DOHH2 (cell line): ENCODE data around the gene PTPN14.

ENCODE experiments used
- H3F3A ChIP-seq: fragments of 200-600 bp; sonication (generic), shearing (Covaris generic); 2 replicates; pipeline ENCODE4 v1.6.0; 2016; ENCODE audit warnings: antibody characterized with exemption, mild to moderate bottlenecking; ENCODE audit not compliant: control insufficient read depth, insufficient read depth
- H3K27ac ChIP-seq: fragments of 200-600 bp; sonication (generic); 2 replicates; pipeline ENCODE4 v1.5.1; 2014; ENCODE audit warnings: low read depth, mild to moderate bottlenecking, low read length, moderate library complexity
- H3K27me3 ChIP-seq: fragments of 200-600 bp; sonication (generic); 2 replicates; pipeline ENCODE4 v1.6.1; 2014; ENCODE audit warnings: mild to moderate bottlenecking, low read length, mixed read lengths; ENCODE audit not compliant: control insufficient read depth
- H3K36me3 ChIP-seq: fragments of 200-600 bp; sonication (generic); 2 replicates; pipeline ENCODE4 v1.6.1; 2014; ENCODE audit warnings: mild to moderate bottlenecking, low read length, moderate library complexity, mixed read lengths; ENCODE audit not compliant: control insufficient read depth
- H3K4me1 ChIP-seq: fragments of 200-600 bp; sonication (generic); 2 replicates; pipeline ENCODE4 v1.6.1; 2014; ENCODE audit warnings: mild to moderate bottlenecking, low read length, mixed read lengths; ENCODE audit not compliant: control insufficient read depth
- H3K4me2 ChIP-seq: fragments of 200-600 bp; sonication (generic); 2 replicates; pipeline ENCODE4 v1.6.0; 2014; ENCODE audit warnings: mild to moderate bottlenecking, low read length, moderate library complexity
- H3K4me3 ChIP-seq: fragments of 200-600 bp; sonication (generic); 2 replicates; pipeline ENCODE4 v1.5.1; 2014; ENCODE audit warnings: mild to moderate bottlenecking, low read length, mixed read lengths
- H3K79me2 ChIP-seq: fragments of 200-600 bp; sonication (generic); 2 replicates; pipeline ENCODE4 v1.6.1; 2014; ENCODE audit warnings: mild to moderate bottlenecking, low read length, mixed read lengths; ENCODE audit not compliant: control insufficient read depth
- H3K9me2 ChIP-seq: fragments of 200-600 bp; sonication (generic); replicated peaks from 2 replicates; pipeline ENCODE4 v1.6.1; 2014; ENCODE audit warnings: mild to moderate bottlenecking, low read length, mixed read lengths; ENCODE audit not compliant: control insufficient read depth
- H3K9me3 ChIP-seq: fragments of 200-600 bp; sonication (generic); 2 replicates; pipeline ENCODE4 v1.6.1; 2014; ENCODE audit warnings: antibody characterized with exemption, low read length, mixed read lengths; ENCODE audit not compliant: control insufficient read depth, insufficient read depth
- H4K20me1 ChIP-seq: fragments of 200-600 bp; sonication (generic); 2 replicates; pipeline ENCODE4 v1.6.0; 2014; ENCODE audit warnings: low read depth, mild to moderate bottlenecking, antibody characterized with exemption, low read length, moderate library complexity; ENCODE audit not compliant: control insufficient read depth, insufficient read depth
- EZH2phosphoT487 ChIP-seq: fragments of 200-600 bp; sonication (generic); IDR thresholded peaks from 2 replicates; pipeline ENCODE4 v1.6.1; 2017; ENCODE audit warnings: borderline replicate concordance, mild to moderate bottlenecking, antibody characterized with exemption, low read length, moderate library complexity, mixed read lengths
- TF ChIP-seq, protein P1 (sequence below): fragments of 200-600 bp; sonication (generic); IDR thresholded peaks from one replicate; pipeline ENCODE4 v1.5.1; 2014; ENCODE audit warnings: antibody characterized with exemption, mild to moderate bottlenecking, low read depth, low read length; ENCODE audit not compliant: poor library complexity, severe bottlenecking

PTPN14 gene

GRCh38 chr1:214367841-214368240, 183.6 kb downstream of the PTPN14 start:
- Histone ChIP-seq H3K9me2 (no peaks in the 10 kb centered on the region), H3F3A (no peaks in the 10 kb centered on the region), H3K4me1 (no peaks in the 10 kb centered on the region), H3K79me2 (no peaks in the 10 kb centered on the region), H4K20me1 (no peaks in the 10 kb centered on the region), H3K4me3 (no peak overlapping the region), H3K27ac (no peak overlapping the region), H3K27me3 (no peaks in the 10 kb centered on the region), H3K4me2 (no peak overlapping the region), H3K36me3 (no peaks in the 10 kb centered on the region), H3K9me3 (no peaks in the 10 kb centered on the region)
- TF ChIP-seq, protein P1, sequence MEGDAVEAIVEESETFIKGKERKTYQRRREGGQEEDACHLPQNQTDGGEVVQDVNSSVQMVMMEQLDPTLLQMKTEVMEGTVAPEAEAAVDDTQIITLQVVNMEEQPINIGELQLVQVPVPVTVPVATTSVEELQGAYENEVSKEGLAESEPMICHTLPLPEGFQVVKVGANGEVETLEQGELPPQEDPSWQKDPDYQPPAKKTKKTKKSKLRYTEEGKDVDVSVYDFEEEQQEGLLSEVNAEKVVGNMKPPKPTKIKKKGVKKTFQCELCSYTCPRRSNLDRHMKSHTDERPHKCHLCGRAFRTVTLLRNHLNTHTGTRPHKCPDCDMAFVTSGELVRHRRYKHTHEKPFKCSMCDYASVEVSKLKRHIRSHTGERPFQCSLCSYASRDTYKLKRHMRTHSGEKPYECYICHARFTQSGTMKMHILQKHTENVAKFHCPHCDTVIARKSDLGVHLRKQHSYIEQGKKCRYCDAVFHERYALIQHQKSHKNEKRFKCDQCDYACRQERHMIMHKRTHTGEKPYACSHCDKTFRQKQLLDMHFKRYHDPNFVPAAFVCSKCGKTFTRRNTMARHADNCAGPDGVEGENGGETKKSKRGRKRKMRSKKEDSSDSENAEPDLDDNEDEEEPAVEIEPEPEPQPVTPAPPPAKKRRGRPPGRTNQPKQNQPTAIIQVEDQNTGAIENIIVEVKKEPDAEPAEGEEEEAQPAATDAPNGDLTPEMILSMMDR, result no peak
- no peak for TF ChIP-seq EZH2phosphoT487

DNA sequence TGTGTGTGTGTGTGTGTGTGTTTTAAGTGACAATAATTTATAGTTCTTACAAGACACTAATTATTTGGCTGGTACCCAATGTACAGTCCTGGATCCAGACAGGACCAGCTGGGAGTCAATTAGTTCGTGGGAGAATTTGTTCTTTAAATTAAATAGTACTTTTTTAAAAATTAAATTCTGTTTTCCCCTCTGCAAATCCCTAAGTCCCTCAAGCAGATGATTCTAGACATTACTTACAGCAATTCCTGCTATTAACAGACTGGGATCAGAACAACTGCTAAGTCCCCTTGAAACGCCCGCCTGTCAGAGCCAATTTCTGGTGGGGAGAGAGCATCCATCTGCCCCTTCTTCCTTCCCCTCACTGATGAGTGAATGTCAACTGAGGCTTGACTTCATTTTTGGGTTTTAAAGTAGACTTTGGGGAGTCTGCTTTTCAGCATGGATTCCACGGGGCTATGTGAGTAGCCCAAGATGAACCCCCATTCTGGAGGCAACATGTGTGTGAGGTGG, 186.6 kb downstream of the PTPN14 start:
- TF ChIP-seq EZH2phosphoT487, result no peak
- TF ChIP-seq, protein P1, result no peak
- Histone ChIP-seq H3K4me3 (no peak overlapping the region), H3K9me2 (no peaks in the 10 kb centered on the region), H3K79me2 (no peaks in the 10 kb centered on the region), H3K9me3 (no peaks in the 10 kb centered on the region), H3K27ac (no peak overlapping the region), H3K4me1 (no peaks in the 10 kb centered on the region), H4K20me1 (no peaks in the 10 kb centered on the region), H3F3A (no peaks in the 10 kb centered on the region), H3K36me3 (no peaks in the 10 kb centered on the region), H3K4me2 (no peak overlapping the region), H3K27me3 (no peaks in the 10 kb centered on the region; the same call in 1 of the 2 replicates)

GRCh38 chr1:214364386-214364785, 187.0 kb downstream of the PTPN14 start:
- no peaks in the 10 kb centered on the region for H4K20me1 ChIP-seq
- TF ChIP-seq EZH2phosphoT487, result no peak
- TF ChIP-seq, protein P1, result no peak
- no peaks in the 10 kb centered on the region for H3K9me3 ChIP-seq
- no peaks in the 10 kb centered on the region for H3K36me3 ChIP-seq
- H3K4me3 ChIP-seq, result no peak overlapping the region
- H3K27me3 ChIP-seq, result no peaks in the 10 kb centered on the region; the same call in 1 of the 2 replicates
- no peaks in the 10 kb centered on the region for H3K9me2 ChIP-seq
- H3K27ac ChIP-seq, result no peak overlapping the region
- no peak overlapping the region for H3K4me2 ChIP-seq
- H3K4me1 ChIP-seq, result no peaks in the 10 kb centered on the region
- H3F3A ChIP-seq, result no peaks in the 10 kb centered on the region
- H3K79me2 ChIP-seq, result no peaks in the 10 kb centered on the region
